Inflammatory macrophage (primary cell): ENCODE results near the gene SLC44A3.

ENCODE experiments used
- DNase-seq, 2 donors: peaks; one replicate each; pipeline ENCODE4 v3.0.0-alpha.2; 2020 to 2022

SLC44A3 gene

DNA sequence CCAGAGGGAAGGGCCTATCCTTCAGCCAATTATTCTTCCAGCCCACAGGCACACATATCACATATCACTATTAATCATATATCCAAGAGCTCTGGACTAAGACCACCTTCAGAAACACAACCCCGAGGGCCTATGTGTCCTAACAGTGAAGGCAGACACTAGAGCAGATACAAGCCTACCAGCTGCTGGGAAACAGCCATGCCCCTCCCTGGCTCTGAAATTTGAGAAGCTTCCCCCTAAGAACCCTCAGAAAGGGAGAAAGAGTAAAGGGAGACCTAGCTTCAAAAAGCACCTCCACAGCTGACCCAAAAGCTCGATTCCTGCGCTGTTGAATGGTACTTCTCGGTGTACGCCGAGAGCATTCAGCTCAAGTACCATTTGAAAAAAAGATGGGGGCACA, 89.3 kb downstream of the SLC44A3 start:
- no peak for DNase-seq

DNA sequence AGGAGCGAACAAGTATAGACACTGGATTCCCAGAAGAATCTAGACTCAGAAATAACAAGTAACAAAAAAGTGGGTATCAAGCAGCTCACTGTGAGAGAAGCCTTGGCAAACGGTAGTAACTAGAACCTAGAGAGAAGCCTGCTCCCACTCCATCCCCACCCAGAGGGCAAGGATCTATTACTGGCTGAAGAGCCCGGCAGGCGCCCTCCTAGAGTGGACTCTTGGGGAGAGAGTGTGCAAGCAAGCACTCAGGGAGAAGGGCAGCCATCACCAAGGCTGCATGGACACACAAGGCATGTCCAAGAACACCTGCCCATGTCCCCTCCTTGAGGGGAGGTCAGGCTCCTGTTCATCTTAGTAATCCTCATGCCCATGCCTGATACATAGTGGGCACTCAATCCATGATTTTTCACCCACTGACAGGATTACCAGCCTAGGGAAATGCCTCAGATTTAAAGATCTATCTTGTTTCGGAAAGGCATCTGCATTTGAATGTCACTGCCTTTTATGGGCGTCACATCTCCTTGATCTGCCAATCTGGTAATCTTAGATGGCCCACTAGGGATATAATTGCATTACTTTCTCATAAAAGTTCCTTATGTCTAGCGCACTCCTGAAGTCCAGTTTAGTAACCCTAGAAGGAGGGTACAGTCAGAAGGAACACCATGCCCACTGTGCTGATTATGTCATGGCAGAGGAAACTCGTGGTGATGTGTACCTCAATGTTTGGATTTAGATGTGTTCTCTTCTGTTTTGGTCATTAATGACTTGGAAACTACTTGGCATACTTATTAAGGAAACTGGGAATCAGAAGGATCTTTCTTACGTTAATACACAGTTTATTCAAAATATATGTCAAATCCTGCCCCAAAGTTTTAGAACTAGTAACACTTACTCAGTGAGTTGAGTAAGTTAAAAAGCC, 92.4 kb downstream of the SLC44A3 start:
- DNase-seq = no peak

DNA sequence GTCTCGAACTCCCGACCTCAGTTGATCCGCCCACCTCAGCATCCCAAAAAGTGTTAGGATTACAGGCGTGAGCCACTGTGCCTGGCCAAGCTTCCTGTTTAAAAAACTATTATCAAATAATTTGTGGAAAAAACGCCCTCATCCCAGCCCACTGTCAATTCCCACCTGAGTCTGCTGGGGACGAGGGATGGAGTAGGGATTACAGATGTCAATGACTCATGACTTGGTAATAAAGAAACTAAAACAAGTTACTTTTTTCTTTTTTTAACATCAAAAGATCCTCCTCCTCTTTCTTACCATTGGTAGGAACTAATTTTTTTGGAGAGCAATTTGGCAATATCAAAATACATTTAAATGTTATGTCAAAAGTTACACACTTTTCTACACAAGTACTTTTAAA, 97.1 kb downstream of the SLC44A3 start:
- DNase-seq = no peak

DNA sequence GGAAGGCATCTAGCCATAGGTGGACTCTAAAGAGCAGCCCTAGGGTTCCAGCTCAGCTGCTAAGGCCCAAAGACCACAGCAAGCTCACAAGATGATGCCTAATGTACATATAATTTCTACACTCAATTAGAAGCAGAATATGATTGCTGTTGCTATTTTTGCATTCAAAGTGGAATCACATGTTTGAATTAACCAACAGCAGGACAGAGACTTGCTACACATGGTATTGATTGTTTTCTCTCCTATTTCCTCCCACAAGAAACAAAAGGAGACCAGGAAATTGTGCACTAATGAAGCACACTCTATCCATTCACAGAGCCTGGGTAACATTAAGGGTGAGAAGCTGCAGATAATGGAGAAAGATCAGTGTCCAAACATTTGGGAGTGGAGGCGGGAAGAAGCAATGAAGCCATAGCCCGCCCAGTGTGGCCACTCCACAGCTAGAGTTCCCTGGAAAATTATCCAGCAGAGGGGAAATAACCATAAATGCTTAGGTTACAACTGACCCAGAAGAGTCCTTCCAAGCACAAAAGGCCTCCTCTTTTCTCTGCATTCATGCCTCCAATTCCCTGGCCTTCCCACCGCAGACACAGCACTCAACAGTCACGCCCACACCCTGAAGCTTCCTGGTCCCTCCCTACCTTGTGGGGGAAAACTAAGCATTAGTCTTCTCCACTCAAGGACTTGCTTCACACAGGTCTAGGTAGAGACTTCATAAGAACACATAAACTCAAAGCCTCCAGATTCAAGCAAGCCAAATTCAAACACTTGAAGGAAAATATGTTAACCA, 99.3 kb downstream of the SLC44A3 start:
- DNase-seq = no peak

DNA sequence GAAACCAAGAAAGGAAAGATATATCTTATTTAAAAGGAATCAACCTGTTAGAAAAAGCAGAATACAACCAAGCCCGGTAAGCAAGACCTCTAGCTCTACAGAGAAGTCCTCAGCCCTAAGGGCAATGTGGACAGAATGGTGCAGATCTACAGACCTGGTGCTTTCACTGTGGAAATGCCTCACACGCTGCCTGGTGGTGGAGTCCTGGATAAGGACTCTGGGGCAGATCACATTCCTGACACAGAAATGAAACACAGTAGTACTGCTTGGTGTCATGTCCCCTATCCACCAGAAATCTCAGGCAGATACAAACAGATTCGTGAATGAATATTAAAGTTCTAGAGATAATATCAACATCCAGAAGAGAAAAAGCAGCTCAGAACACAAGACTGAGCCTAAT, 99.9 kb downstream of the SLC44A3 start:
- DNase-seq = no peak

DNA sequence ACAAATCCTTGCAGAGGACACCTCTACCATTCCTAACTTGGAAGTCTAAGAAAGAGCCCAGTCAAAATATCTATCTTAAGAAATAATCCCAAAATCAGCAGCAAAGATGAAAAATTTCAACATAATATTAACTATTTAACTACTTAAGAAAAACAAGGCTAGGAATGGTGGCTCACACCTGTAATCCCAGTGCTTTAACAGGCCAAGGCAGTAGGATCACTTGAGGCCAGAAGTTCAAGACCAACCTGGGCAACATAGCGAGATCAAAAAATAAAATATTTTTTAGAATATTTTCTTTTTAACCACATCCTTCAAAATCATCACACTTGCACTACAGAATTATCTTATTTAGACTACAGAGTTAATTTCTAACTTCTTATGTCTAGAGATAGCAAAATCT, 101.8 kb downstream of the SLC44A3 start:
- no peak for DNase-seq

DNA sequence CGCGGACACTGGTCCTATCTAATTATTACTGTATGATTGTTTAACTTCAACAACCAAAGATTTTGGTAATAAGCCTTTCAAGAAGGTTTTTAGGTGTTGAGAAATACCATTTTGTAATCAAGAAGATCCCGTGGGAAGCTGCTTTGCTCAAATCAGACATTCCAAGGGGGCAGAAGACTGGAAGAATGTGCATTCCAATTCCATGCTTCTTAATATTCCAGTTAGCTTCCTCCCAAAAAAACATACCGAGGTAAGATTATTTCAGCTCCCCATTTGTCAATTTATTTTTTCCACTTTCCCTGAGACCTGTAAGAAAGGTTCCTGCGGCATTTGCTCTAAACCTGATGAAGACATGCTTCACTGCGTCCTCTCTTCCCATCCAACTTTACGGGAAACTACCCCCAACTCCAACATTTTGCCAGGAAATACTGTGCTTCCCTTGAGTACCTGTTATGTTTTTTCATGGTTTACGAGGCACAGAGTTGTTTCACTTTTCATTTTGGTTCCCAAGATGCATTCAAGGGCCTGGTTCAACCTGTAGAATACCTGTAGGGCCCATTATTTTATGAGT, 102.7 kb downstream of the SLC44A3 start:
- no peak for DNase-seq

DNA sequence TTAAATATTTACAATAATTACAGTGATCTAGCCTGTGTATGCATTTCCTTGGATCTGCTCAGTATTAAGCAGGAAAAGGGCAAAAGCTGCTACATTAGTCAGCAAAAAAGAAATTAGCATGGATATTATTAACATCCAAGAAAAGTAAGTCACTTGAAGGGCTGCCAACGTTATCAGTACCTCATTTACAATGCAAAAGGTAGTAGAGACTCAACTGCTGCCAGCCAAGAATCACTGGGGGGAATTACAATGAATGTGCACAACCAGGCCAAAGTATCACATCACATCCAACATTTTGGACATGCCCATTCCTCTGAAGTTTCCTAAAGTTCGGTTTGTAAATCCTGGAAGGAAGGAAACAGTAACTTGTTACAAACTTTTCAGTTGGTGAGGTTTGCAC, 104.8 kb downstream of the SLC44A3 start:
- DNase-seq = no peak

DNA sequence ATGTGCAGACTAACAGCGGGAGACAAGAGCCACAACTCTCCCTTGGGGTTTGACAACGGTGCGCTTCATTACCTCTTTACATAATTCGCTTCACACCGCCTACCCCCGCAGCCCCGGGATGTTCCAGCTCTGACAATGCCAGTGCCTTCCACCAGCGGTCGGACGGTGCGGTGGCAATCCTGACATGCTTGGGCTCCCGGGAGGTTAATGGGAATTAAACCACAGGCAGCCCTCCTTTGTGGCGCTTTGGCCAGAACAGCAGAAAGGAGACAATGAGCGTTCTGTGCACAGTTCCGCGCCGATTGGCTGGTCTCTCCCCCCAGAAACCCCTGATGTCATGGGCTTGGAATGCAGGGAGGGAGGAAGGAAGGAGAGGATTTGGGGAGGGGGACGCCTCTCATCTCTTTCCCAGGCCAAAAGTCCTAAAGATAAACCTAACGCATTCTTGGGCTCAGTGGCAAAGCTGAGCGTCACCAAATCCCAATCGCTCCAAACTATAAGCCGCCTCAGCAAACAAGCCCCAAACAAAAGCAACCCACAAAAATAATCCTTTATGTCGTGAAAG, 105.5 kb downstream of the SLC44A3 start:
- no peak for DNase-seq

DNA sequence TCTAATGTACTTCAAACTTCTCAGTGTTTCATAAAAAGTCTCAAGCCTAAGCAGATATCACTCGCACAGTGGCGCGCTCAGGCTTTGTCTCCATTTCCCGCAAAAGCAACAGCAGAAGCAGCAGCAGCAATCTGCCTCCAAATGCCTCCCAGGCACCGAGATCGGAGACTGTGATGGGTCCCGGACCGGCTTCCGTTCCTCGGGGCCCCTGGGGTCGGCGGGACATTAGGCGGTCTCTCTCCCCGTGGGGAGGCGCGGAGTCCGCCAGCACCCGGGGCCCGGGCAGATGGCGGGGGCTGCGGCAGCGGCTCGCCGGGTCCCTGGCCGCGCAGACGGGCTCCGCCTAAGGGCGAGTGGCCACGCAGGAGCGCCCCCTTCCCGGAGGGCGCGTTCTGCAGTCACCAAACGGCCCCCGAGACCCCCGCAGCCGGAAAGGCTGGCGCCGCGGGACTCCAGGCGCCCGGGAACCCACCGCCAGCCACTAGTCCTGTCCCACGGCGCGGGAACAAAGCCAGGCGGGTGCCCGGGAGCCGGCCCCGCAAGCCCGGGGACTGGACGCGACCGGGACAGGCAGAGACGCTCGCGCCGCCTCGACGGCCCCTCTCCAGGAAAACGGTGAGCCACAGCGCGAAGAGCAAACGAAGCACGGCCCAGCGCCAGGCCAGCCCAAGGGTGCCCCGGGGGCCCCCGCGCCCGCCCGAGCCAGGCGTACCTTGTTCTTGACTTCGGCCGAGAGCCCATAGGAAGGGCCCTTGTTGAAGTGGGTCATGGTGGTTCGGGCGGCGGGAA, 106.2 kb downstream of the SLC44A3 start:
- DNase-seq = no peak

DNA sequence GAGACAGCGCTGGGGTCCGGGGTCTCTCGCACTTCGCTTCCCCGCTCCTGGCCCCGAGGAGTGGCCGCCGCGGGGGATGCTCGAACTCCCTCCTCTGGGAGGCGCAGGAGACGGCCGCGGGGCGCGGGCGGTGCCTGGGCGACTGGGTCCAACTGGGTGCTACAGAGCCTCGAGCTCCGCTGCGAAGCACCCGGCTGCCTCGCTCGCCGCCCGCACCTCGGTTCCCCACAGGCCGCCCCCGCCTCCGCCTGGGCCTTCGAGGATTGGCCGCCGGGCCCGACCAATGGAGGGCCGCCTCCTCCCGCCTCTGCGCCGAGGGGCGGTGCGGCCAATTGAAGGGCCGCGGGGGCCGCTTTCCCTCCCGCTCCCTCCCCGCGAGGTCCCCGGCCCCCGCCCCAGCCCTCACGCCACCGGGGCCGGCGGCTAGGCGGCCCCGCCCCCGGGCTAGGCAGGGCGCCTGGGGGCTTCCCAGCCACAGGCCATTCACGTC, 106.8 kb downstream of the SLC44A3 start, which contains the start of gene CNN3:
Gene CNN3 (minus strand): TSS at position 196 of the 490 bp plus-strand sequence. CDS start 216 bp downstream, outside the sequence.
- peak; percentile 3 to 37 for DNase-seq

DNA sequence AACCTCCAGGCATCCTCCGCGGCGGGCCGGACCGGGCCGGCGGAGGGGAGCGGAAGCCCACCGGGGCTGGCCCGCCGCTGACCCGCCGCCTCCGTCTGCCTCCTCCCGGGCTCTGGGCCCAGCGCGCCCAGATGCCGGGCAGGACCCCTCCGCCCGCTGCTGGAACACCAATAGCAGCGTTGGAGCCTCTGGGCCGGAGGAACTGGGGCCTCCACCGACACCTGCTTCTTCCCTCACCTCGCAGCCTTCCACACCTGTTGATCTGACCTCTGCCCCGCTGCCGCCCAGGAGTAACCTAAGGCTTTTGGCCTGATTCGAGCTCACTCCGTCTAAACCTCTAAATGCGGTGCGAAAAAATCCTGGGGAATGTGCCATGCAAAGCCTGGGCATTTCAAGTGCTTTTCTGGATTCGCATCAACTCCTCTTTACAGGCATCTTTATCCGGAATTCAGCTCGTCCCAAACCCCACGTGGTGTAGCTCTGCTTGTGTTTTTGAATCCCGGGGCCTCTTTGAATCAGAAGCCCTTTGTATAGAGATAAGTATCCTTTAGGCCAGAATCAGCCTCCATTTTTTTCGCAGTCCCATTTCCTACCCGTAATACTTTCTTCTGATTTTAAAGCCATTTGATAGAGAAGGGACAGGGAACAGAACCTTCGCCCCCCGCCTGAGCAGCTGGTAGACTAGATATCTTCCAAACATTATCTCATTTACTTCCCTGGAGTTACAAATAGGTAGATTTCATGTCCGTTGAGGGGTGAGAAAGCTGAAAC, 107.4 kb downstream of the SLC44A3 start:
- no peak for DNase-seq

DNA sequence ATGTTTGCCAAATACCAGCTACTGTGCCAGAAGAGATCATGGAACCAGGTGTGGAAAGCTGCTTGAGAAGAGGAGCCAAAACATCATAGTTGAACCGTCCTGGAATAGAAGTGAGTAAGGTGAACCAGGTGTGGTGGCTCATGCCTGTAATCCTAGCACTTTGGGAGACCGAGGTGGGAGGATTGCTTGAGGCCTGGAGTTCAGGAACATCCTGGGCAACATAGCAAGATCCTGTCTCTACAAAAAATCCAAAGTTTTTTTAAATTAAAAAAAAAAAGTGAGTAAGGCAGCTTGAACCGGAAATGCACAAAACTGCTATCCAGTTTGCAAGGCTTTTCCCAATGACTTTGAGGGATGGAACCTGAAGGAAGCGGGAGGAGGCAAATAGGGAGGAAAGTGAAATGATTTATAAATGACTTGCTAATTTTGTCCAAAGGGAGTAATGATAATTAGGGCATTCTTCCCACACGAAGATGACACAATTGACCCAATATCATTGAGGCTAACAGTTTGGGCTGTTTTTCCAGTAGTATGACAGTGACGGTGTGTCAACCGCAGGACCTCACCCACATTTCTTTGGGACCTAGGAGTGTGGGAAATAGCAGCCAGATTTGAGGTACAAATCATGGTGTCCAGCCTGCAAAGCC, 108.3 kb downstream of the SLC44A3 start:
- DNase-seq = no peak

DNA sequence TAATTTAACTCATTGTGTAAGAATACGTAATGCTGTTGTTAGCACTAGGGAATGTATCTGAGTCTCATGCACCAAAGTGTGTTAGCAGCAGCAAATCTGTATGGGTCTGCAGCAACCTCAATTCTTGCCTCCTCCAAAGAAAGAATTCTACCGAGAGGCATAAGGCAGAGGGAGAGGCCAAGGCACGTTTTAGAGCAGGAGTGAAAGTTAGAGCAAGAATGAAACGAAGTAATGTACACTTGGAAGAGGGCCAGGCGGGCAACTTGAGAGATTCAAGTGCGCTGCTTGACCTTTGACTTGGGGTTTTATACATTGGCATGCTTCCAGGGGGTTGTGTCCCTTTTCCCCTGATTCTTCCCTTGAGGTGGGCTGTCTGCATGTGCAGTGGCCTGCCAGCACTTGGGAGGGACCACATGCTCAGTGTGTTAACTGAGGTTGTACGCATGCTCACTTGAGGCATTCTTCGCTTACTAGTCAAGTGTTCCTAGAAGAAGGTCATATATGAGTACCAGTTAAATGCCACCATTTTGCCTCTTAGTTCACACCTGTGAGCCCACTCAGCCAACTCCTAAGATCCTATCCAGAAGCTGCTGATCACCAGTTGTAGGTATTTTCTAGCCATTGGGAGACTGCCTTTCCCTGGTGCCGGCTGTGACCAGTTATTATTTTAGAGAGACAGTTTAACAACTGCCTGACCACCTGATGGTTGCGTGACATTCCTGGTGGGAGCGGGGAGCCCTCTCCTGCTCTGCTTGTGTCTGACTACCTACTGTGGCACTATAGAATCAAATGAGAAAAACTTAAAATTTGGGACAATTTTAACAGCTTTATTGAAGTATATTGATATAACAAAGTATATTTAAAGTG, 109.4 kb downstream of the SLC44A3 start:
- no peak for DNase-seq

DNA sequence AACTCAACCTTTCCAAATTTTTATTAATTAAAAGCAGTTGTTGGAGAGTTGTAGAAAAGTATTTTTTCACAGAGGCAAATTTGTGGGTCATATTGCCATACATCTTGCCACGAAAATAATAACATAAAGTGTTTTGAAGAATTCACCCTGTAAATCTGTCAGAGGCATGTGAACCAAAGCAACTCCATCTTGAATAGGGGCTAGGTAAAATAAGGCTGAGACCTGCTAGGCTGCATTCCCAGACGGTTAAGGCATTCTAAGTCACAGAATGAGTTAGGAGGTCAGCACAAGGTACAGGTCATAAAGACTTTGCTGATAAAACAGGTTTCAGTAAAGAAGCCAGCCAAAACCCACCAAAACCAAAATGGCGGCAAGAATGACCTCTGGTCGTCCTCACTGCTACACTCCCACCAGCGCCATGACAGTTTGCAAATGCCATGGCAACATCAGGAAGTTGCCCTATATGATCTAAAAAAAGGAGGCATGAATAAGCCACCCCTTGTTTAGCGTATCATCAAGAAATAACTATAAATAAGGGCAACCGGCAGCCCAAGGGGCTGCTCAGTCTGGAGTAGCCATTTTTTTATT, 111.2 kb downstream of the SLC44A3 start:
- no peak for DNase-seq

DNA sequence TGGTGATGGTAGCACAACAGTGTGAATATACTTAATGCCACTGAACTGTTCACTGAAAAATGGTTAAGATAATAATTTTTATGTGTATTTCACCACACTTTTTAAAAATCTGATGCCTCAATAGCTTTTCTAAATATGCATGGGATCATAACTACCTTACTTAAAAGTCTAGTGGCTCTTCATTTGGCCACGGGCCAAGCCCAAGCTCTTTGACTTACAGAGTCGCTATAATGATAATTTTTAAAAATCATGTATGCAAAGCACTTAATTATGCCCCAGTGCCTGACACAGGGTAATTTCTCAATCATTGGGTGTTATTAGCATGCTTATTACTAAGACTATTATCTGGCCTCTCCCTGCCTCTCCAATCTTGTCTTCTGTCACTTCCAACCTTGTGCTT, 114.4 kb downstream of the SLC44A3 start:
- DNase-seq = no peak

DNA sequence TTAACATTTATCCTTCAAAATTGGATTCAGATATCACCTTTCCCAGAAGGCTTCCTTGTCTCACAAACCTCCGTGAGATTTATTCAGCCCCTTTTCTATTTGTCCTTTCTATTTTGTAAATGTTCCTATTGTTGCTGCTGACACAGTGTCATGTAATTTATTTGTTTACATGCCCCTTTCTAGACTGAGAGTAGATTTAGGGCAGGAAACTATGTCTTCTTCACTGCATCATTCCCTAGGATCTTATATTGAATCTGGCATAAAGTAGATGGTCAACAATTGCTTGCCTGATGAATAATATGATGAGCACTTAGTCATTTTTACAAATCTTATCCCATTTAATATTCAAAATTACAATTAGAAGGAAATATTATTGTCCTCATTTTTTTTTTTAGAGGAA, 114.9 kb downstream of the SLC44A3 start:
- no peak for DNase-seq

DNA sequence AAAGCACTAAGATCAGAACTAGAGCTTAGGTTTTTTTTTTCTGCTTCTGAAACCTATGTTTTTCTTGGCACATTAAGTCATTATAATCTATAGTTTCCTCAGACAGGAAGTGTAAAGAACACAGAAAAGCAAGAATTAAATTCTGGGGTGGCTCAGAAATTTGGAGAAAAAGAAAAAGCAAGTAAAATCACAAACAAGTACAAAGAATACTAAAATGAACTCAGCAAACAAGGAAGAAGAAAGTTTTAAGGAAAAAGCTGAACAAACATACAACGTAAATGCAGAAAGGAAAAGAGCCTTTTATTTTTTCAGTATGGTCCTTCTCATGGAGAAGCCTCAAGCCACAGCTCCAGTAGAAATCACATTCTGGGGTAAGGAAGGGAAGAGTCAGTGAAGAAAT, 115.3 kb downstream of the SLC44A3 start:
- no peak for DNase-seq
